Suppressor macrophage treated with lipopolysaccharide for 4 hours (primary cell): ENCODE results near the gene HAUS2.
A peak's percentile ranks its signal among the peaks of the same experiment; 100 is the strongest.
"Not testable (repeated sequence)": the region's sequence is repeated elsewhere in the genome, so short reads cannot be mapped to it uniquely, and the experiment has no call there.

Source experiments
- DNase-seq: peaks from one replicate; pipeline ENCODE4 v3.0.0-alpha.2; 2020

Gene HAUS2

GRCh38 chr15:42576040-42576594 is 27.5 kb downstream of the HAUS2 start:
- DNase-seq: no peak

GRCh38 chr15:42576776-42577175 is 28.1 kb downstream of the HAUS2 start:
- no peak for DNase-seq

- peak; percentile 3 for DNase-seq
These were observed 28.9 kb downstream of the HAUS2 start for GRCh38 chr15:42577514-42578031.

GRCh38 chr15:42578984-42579537 is 30.4 kb downstream of the HAUS2 start:
- DNase-seq: no peak

GRCh38 chr15:42581272-42581730 is 32.7 kb downstream of the HAUS2 start:
- DNase-seq: peak; percentile 86

- no peak for DNase-seq
These were observed 34.1 kb downstream of the HAUS2 start for GRCh38 chr15:42582569-42583375.

- no peak for DNase-seq
These were observed 35.6 kb downstream of the HAUS2 start for GRCh38 chr15:42584031-42584765.

- DNase-seq: no peak
These were observed 42.1 kb downstream of the HAUS2 start for GRCh38 chr15:42590619-42591237.

GRCh38 chr15:42591238-42591934 is 42.7 kb downstream of the HAUS2 start:
- no peak for DNase-seq

GRCh38 chr15:42592716-42593115 is 44.1 kb downstream of the HAUS2 start:
- no peak for DNase-seq

GRCh38 chr15:42593143-42593542 is 44.5 kb downstream of the HAUS2 start:
- no peak for DNase-seq

- DNase-seq: no peak
These were observed 45.5 kb downstream of the HAUS2 start for GRCh38 chr15:42594095-42594494.

- no peak for DNase-seq
These were observed 47.1 kb downstream of the HAUS2 start for GRCh38 chr15:42595626-42596240.

GRCh38 chr15:42601316-42601715 is 52.7 kb downstream of the HAUS2 start:
- not testable (repeated sequence) for DNase-seq

GRCh38 chr15:42602501-42602900 is 53.9 kb downstream of the HAUS2 start:
- no peak for DNase-seq

GRCh38 chr15:42603978-42604377 is 55.3 kb downstream of the HAUS2 start:
- DNase-seq: no peak

- DNase-seq: peak; percentile 20
These were observed 56.5 kb downstream of the HAUS2 start for GRCh38 chr15:42604894-42605744.

- no peak for DNase-seq
These were observed 57.2 kb downstream of the HAUS2 start for GRCh38 chr15:42605796-42606195.

GRCh38 chr15:42608110-42608531 is 59.5 kb downstream of the HAUS2 start:
- peak; percentile 6 for DNase-seq

- no peak for DNase-seq
These were observed 60.3 kb downstream of the HAUS2 start for GRCh38 chr15:42608752-42609488.
